SK-N-SH (cell line): ENCODE measurements around the gene ELF3.

Experiments used
- CHD2 ChIP-seq: fragments of 150-350 bp; IDR thresholded peaks from 2 replicates; pipeline ENCODE4 v1.6.1; 2018; ENCODE audit warnings: low read length; ENCODE audit not compliant: partially characterized antibody
- CTCF ChIP-seq: fragments of 200-600 bp; sonication (generic); IDR thresholded peaks from 2 replicates; pipeline ENCODE4 v1.6.1; 2017; ENCODE audit warnings: antibody characterized with exemption, mild to moderate bottlenecking, moderate library complexity
- EP300 ChIP-seq, 2 experiments: IDR thresholded peaks; 2 replicates each; pipeline versions ENCODE4 v1.4.0 to v1.6.1; 2012; ENCODE audit warnings: borderline replicate concordance in 1 of 2, low read depth in 1 of 2, low read length in 1 of 2
- MAX ChIP-seq: IDR thresholded peaks from 2 replicates; pipeline ENCODE4 v1.4.0; 2012; ENCODE audit warnings: low read depth
- REST ChIP-seq: IDR thresholded peaks from 2 replicates; pipeline ENCODE4 v1.6.1; 2012; ENCODE audit warnings: mild to moderate bottlenecking, low read depth, low read length, moderate library complexity

GRCh38 chr1:202023001-202023433, 12.6 kb downstream of the ELF3 start:
- TF ChIP-seq MAX, result no peak
- no peak for TF ChIP-seq CTCF
- TF ChIP-seq EP300 (IDR thresholded peaks at IDR 0.05; ENCODE audit: borderline replicate concordance in 1 of 2, low read depth in 1 of 2, low read length in 1 of 2), result no peak
- no peak for TF ChIP-seq CHD2
- TF ChIP-seq REST, result no peak
